ENCODE data around the gene CCBE1.

The CCBE1 gene

GRCh38 chr18:59488899-59489298 is 208.3 kb downstream of the CCBE1 start:
- intact Hi-C loops (cut with DNase I) = no loop called here
- DNase-seq = no peak

GRCh38 chr18:59485382-59485781 is 211.8 kb downstream of the CCBE1 start:
- intact Hi-C loops (cut with DNase I) = no loop called here

GRCh38 chr18:59484561-59485328 is 212.5 kb downstream of the CCBE1 start:
- intact Hi-C loops (cut with DNase I) = no loop called here
- no peak for DNase-seq

More at GRCh38 chr18:59485382-59485781, 211.8 kb downstream of the CCBE1 start:
- no peak for DNase-seq

DNA sequence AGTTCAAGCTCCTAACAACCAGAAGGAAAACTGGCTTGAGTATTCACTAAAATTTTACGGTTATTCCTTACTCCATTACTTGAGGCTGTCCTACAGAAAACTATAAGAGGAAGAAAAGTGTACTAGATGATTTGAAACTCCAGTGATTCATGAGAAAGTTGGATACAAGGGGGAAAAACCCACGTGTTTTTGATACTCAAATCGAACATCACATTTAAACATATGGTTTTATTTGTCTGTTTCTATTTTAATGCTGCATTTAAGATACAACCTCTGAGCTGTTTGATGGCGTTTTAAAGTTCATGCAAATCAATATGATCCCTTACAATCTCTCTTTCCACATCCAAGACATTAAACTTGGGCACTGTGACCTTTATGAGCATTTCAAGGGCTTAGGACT is 213.1 kb downstream of the CCBE1 start:
- DNase-seq = no peak
- intact Hi-C loops (cut with DNase I) = no loop called here

DNA sequence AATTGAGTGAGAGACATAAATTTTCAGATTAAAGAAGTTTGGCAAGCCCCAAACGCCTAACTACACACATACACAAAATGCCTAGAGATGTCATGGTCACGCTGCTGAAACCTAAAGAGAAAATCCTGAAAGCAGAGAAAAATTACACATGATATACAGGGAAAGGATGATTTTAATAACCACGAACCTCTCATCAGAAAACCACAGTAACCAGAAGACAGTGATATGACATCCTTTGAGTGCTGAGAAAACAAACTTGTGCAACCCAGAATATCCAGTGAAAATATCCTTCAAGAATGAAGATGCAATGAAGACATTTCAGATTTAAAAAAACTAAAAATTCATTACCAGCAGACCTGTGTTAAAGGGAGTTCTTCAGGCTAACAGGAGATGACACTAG is 215.8 kb downstream of the CCBE1 start:
- no peak for DNase-seq
- intact Hi-C loops (cut with DNase I) = no loop called here

GRCh38 chr18:59479776-59480175 is 217.4 kb downstream of the CCBE1 start:
- intact Hi-C loops (cut with DNase I) = no loop called here
- DNase-seq = no peak

DNA sequence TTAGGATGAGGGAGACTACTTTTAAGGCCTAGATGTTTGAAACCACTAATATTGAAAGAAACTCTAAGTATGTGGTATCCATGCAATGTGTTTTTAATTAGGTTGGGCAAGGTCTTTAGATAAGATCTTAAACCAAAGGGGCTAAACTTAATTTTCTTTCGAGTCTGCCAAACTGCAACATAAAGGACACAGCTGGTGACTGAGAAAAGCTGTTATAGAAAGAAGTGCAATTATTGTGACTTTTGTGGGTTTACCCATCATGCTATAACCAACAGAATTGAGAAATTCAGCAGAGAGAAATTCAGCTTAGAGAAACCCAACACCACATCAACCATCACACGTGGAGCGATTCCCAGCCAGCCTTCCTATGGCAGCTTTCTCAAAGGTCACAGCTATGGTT is 218.6 kb downstream of the CCBE1 start:
- DNase-seq = no peak
- intact Hi-C loops (cut with DNase I) = no loop called here

DNA sequence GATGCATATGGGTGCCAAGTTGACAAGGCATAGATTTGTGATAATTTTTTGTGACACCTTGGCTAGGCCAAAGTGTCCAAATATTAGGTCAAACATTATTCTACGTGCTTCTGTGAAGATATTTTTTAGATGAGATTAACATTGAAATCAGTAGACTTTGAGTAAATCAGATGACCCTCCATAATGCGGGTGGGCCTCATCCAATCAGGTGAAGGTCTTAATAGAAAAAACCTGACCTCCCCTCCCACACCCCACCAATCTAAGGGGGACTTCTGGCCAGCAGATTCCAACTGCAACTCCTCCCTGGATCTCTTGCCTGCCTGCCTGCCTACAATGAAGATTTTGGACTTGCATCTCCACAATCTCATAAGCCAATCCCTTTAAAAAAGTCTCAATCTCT is 219.4 kb downstream of the CCBE1 start:
- DNase-seq = no peak
- intact Hi-C loops (cut with DNase I) = no loop called here

- intact Hi-C loops (cut with DNase I) = no loop called here
- DNase-seq = no peak
These were observed 226.6 kb downstream of the CCBE1 start for GRCh38 chr18:59470561-59471121.

DNA sequence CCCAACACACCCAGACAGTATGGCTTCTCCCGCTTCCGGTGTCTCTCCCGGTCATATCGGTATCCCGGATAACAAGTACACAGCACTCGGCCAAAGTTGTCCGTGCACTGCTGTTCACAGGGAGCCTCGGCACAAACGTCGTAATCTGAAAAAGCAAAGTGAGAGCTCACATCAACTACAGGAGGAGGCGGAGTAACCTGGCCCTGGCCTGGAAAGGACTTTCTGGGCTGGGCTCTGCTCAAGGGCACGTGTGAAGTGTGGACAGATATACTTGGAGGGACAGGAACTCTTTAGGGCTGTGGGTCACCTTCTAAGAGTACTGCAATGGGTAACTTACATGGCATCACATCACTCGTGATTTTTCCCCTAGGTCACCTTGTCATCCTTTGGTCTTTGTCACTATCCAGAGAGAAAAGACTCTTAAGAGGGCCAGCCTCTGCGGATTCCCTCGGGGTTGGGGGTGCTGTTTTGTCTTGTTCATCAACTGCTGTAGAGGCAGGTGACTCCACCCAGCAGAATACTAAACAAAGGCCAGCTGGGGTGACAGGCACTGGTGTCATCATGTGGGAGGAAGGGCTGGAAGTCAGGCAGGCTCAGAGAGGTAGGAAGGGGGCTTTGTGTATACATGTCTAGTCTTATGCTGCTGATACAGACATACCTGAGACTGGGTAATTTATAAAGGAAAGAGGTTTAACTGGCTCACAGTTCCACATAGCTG is 227.6 kb downstream of the CCBE1 start:
- no peak for DNase-seq
- intact Hi-C loops (cut with DNase I) = no loop called here

DNA sequence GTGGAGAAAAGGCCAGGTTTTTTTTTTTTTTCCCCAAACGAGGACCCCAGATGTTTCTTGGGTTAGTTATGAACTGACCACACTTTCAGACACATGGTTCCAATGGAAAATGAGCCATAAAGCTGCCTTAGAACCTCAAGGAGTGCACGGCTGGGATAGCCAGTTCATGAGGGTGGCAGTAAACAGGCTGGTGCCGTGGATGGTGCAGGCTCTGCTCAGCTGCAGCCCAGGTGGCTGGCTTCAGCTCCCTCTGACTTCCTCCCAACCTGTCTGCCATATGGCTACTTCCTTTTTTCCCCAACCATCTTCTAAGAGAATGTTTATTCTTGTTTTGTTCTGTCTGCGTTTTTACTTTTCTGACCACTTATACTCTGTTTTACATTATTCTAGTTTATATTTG is 228.4 kb downstream of the CCBE1 start:
- intact Hi-C loops (cut with DNase I) = no loop called here

GRCh38 chr18:59467497-59467896 is 229.7 kb downstream of the CCBE1 start:
- DNase-seq = no peak
- intact Hi-C loops (cut with DNase I) = no loop called here

More for the DNA sequence above, 228.4 kb downstream of the CCBE1 start:
- DNase-seq = no peak

- no peak for DNase-seq
- intact Hi-C loops (cut with DNase I) = no loop called here
These were observed 230.2 kb downstream of the CCBE1 start for GRCh38 chr18:59466980-59467379.

DNA sequence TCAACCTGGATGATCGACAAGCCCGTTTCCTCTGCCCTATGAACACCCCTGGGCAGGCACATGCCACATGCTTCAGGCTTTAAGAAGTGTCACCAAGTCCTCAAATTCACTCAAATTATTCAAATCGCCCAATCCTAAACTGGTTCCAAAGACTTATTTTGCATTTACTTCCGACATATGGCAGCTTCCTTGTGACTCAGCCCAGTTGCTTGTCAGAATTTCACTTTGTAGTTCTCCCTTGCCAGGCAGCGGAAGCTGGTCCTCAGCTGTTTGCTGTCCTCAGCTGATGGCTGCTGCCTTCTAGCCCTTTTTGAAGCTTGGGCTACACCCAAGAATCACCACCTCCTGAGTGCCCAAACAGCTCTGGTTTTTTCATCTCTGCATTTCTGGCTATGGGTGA is 232.7 kb downstream of the CCBE1 start:
- DNase-seq = no peak
- intact Hi-C loops (cut with DNase I) = loop anchor here (5.0 kb wide), 1 partner anchor 358 kb away; no protein-coding TSS in a partner anchor

DNA sequence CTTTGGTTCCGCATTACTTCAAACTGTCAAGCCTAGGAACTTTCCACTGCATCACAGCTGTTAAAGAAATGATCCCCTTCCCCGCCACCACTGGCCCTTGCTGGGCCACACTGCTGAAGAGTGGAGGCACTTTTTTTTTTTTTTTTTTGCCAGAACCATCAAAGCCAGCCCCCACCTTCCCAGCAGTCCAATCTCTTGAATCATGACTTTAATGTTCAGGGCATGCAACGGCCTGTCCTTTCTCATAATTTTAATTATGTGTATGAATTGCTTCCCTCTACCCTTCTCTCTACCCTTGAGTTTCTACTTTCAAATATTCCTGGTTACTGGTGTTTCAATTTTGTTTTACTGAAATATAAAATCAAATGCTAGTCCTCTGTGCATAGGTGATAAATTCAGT is 236.1 kb downstream of the CCBE1 start:
- DNase-seq = no peak
- intact Hi-C loops (cut with DNase I) = loop anchor here (5.0 kb wide), 1 partner anchor 361 kb away; no protein-coding TSS in a partner anchor

DNA sequence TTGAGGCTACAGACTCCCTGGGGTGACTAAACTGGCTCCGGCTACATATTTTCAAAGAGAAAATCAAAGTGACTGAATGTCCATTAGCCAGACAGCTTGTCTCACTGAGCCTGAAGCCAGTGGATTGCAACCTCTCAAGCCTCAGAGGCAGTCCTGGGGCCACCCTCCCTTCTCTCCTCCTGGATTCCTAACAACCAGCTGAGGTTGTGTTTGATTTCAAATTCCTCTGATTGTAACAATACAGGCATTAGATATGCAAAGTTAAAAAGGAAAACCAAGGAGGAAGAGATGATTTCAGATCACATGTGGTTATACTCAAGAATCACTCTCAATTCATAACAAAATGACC is 237.2 kb downstream of the CCBE1 start:
- no peak for DNase-seq
- intact Hi-C loops (cut with DNase I) = loop anchor here (5.0 kb wide), 1 partner anchor 362 kb away; no protein-coding TSS in a partner anchor

DNA sequence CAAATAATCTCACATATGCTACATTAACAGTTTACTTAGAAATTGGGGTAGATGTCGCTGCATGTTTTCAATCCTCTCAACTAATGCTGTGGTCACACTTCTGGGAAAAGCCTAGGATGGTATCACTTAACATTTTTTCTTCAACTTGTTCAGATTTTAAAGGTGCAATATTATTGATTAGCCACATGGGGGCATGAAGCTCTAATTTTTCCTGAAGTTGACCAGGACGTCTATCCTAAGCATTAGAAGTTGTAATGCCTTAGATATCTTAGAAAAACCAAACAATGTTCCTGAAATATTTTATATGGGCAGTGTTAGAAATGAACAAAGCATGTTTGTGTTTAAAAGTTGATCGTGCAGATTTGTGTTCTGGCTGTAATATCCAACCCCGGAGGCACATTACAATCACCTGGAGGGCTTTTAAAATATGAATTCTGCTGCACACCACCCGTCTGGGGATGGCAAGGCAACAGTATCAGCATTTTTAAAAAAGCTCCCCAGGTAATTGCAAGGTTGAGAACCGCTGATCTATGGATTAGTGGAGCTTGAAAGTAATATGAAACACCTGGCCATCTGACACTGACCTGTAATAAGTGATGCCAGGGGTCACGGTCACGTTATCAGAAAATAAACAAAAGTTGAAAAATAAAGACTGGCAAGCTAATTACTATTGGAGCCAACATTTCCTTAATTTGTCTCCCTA is 237.7 kb downstream of the CCBE1 start:
- peak in 1 of 42 donors; percentile 11 for DNase-seq
- intact Hi-C loops (cut with DNase I) = loop anchor here (5.0 kb wide), 1 partner anchor 363 kb away; no protein-coding TSS in a partner anchor

DNA sequence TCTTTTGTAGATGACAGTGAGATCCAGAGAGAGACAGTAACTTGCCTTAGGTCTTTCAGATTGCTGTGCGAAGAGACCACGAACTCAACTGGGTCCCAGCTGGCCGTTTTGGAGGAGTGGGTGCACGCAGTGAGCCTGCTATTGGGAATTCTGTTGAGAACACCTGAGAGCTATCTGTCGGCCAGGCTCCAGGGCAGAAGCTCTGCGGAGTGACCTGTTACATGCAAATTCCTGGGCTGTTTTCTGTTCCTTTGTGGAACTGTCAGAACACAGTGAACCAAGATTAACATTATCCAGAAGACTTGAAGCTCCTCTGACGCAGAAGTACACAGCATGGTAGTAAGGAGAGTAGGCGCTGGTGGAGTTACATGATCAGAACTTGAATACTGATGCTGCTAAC is 238.6 kb downstream of the CCBE1 start:
- intact Hi-C loops (cut with DNase I) = no loop called here
- DNase-seq = no peak

DNA sequence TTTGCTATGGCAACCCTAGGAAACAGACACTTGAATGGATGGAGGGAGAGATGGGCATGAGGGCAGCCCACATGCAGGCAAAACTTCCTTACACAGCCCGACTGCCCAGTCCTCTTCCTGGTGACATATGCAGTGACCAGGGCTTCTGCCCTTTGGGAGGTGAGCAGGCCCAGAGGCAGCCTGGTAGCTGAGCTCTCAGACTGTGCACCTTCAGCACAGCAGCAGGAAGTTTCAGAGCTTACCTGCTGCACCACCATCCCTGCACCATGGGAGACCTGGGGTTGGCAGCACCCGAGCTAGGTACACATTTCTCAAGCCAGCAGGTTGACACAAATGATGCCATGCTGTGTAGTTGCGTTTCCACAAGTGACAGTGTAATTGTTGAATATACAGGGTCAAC is 240.6 kb downstream of the CCBE1 start:
- intact Hi-C loops (cut with DNase I) = no loop called here
- DNase-seq = no peak

All from head of caudate nucleus (tissue), 42 donors.